Measurements from ENCODE around the gene ARHGEF4.

ARHGEF4 gene, protein sequence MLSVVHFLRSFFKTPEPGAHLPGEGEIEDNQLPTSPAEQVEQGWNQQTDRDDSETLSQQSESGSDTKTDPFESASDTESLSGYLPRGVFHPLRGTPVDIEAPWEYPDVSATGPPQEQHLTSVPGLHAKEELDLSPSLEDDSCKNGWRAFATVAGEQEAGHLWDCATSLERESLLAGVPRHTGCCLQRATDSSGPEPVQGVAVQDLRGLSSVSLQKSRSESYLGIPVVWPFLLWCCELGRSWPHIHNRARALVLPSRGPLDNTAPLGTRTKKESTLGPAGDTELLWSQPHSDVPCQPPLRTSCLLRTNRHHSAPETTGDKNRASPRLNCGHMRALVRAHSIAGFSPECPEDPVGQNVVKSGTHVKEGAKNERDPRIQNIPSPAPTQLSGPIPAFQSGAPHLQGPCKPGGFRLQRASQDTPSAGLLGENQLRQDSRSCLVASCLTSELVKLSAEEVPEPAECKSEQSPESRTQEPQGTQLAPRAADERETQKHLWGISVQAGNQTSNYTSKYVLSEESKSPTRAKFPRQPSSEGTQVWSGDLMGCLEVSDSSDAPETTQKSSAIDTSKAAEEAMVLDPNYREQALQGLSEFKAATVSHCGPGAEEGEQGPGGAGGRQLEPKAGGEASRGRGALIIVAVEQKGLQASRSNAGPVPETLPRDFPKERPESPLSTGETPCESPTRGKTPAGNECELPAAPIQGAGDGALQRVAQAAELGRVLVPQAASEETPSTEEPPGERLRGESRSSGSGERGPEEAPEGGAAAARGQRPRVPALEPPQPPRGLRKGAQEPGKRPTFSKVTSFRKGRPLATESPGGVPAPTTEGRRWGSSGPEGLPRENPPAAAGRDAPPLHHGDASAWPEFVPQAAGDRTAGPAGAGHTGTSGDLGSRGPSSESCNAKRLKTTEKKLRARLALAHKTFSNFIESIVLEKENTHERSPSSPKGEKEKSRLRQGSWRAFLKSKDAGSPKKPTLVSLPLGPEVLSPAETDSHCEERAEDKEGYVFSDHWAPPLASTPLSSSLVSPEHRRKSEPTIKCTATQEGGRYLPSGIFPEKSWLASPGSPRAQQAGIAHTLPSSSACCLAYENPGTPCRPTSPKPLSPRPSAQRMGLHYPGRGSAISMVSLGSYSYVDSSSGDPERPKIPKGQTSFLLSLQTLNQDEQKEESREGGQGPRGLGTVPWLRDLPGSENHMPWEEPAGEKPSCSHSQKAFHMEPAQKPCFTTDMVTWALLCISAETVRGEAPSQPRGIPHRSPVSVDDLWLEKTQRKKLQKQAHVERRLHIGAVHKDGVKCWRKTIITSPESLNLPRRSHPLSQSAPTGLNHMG (N-terminal part only)

DNA sequence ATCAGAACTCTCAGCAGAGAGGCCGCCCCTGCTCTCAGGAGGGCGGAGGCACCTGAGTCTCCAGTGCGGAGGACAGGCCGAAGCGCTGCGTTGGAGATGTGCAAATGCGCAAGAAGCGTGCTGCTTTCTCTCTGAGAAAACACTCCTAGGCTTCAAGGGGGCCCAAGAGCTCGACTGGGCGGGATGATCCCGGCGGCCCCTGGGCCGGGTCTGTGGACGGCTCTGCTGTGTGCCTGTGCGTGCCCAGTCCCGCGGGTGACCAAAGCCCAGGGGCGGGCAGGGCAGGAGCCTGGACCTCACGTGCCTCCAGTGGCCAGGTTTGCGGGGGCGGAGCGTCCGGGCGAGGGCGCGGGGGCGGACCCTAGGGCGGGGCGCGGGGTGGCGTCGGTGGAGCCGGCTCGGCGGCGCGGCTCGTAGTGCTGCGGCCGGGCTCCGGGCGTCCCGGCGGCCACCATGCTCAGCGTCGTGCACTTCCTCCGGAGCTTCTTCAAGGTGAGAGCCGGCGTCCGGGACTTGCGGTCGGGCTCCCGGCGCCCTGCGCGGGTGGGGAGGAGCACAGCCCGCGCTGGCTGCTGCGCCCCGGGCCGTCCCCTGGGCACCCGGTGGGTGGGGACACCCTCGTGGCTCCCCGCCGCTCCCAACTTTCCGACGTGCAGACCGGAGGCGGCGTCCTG, at the start of gene ARHGEF4:
ARHGEF4 (plus strand) TSS at position 414 of the 674 bp plus-strand sequence; CDS start at position 454, 40 bp downstream.
- no peak for DNase-seq

- DNase-seq, result no peak
Observed at GRCh38 chr2:130787841-130788240, 48.9 kb upstream of the ARHGEF4 start.

DNA sequence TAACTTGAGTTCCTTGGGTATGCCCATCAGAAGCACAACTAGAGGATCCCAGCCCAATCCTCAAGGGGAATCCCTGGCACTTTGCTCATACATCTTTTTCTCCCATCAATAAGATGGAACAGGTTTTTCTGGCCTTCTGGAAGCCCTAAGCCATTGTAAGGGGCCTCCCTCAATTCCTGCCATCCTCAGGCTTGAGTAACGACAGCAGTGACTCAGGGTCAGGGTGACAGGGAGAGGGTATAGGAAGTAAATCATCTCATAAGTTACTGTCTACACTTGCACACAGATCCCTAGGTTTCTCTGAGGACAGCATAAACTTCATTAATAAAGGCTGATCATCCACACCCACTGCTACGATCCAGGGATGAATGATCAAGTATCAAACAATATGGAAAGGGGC, 46.4 kb upstream of the ARHGEF4 start:
- no peak for DNase-seq

DNA sequence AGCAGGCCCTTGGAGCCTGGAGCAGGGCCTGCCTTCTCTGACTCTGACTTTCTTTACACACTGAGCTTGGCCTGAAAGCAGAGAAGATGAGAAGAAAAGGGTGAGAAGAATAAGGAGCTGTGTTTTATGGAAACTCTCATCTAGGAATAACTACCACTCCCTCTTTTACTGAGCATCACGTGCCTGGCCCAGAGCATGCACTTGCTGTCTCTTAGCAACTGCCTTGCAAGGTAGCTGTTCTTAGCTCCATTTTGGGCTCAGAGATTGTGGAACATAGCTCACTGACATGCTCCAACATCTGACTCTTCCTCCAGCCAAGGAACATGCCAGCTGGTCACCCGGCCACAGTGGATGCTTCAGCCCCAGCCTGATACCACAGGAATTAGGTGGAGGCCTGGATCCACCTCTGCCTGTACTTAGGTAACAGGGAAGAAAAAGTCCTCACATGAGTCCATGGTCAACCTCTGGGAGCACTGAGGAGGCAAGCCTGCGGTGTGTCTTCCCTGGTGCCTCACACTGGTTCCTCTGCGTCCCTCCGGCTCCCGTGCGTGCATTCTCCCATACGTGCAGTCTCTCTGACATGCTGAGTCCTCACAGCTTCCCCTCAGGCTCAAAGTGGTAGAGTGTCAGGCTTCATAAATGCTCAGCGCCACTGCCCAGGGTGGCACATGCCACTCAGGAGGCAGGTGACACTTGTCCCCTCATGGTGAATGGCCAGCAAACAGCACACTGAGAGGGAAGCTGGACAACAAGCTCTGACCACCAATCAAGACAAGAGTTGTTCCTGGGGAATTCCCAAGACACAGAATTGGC, 45.7 kb upstream of the ARHGEF4 start:
- no peak for DNase-seq

DNA sequence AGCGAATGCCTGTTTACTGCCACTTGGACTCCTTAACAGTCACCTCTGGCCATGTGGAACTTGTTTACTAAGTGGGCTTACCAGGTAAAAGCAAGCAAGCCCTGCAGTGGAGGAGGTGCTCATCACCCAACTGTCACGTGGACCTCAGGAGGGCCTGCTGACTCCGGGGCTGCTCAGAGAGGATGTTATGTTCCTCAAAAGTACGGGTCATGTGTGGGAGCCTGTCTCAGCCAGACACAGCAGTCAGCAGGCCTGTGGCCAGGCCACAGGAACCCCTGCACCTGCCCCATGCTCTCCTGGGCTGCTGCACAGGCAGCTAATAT, 45.1 kb upstream of the ARHGEF4 start:
- no peak for DNase-seq

GRCh38 chr2:130795431-130795830, 41.3 kb upstream of the ARHGEF4 start:
- no peak for DNase-seq

GRCh38 chr2:130796290-130796689, 40.4 kb upstream of the ARHGEF4 start:
- no peak for DNase-seq

DNA sequence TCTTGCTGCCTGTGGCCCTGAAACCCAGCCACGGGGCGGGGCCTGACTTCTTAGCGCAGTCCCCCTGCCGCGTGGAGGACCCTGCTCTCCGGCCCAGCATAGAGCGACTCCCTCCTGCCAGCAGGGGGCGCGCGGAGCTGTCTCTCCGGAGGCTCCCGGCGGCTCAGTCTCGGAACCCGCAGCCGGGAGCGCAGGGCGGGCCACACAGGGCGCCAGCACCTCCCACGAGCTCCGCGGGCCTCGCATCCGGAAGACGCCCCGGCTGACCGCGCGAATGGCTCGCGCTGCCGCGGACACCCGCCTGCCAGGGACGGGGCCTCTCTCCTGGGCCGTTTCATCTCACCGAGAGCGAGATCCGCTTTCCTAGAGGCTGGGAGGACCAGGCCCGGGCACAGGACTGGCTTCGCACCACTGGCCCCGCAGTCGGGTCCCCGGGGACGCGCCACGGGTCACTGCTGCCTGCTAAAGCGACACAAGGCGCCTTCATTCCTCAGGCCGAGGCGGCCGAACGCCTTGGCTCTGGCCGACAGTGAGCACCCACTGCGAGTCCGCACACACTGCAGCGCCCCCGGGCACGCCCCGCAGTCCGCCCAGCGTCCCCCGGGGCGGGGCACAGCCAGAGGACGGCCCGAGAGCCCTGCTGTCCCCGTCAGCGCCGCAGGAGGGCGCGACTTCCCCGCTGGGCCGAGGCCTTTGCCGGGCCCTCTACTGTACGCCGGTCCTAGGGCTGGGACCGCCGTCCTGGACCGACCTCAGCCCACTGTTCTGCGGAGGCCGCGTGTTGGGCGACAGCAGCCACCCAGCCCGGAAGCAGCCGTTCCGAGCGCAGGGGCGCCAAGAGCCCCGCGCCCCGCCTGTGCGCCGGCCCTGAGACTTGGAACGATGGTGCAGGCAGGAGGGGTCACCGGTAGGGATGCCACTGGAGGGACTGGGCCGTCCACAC, 39.0 kb upstream of the ARHGEF4 start:
- DNase-seq, result peak; percentile 85

- peak; percentile 29 for DNase-seq
Observed at GRCh38 chr2:130798472-130799218, 38.1 kb upstream of the ARHGEF4 start.

DNA sequence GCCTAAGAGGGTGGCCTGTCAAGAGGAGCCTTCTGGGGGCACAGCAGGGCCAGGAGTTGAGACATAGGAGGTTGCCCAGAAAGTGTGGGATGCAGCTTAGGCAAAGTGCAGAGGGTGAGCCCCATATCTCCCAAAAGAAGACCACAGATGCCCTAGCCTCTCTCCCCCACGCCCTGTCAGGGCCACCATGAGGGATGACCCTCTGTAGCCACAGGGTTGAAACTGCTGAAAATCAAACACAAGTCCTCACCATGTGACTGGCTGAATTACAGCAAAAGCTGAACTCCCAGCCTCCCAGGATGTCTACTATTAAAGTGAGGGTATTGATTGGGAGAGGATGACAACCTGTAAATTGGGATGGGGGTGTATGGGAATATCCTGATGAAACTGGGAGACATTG, 37.4 kb upstream of the ARHGEF4 start:
- DNase-seq, result no peak

- DNase-seq, result no peak
Observed at GRCh38 chr2:130805613-130806012, 31.1 kb upstream of the ARHGEF4 start.

GRCh38 chr2:130806370-130806769, 30.3 kb upstream of the ARHGEF4 start:
- no peak for DNase-seq

DNA sequence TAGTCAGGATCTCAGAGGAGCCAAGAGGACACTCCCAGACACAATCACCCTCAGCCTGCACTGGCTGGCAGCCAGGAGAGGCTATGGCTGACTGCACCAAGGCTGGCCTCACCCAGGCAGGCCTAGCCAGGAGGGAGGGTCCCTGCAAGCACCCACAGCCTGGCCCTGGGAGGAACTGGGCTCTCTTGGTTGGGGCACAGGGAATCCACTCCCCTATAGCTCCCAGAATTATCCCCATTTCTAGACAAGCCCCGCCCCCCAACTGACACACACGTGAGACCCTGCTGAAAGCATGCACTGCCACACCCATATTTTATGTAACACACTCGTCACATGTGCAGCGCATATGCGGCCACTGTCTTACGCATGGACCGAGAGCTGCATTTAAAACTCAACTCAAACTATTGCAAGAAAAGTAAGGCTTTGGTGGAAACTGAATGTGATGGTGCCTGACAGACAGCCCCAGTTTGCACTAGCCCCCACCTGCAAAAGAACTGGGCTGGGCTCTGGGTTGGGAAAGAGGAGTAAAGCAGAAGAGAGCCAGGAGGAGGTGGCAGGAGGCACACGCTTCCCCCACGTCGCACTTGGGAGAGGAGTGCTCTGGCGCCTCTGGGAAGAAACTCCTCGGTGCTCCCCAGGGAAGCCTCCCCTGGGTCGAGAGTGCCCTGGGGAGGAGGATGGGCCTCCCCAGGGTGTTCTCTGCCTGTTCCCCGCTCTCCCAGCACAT, 28.9 kb upstream of the ARHGEF4 start:
- no peak for DNase-seq

GRCh38 chr2:130808482-130809268, 28.0 kb upstream of the ARHGEF4 start:
- no peak for DNase-seq

DNA sequence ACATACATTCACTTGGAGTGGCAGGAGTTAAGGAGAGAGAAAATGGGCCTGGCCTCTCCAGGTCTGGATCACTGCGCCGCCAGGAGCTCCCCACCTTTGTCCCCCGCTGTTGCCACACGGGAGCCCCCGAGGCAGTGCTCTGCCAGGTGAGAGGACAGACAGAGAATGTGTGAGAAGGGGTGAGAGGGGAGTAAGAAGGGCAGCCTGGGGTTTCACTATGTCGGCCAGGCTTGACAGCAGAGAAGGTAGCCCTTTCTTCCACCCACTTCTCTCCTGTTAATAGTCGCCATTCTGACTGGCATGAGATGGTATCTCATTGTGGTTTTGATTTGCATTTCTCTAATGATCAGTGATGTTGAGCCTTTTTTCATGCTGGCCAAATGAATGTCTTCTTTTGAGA, 26.2 kb upstream of the ARHGEF4 start:
- no peak for DNase-seq

- DNase-seq, result no peak
Observed at GRCh38 chr2:130813722-130814121, 23.0 kb upstream of the ARHGEF4 start.

DNA sequence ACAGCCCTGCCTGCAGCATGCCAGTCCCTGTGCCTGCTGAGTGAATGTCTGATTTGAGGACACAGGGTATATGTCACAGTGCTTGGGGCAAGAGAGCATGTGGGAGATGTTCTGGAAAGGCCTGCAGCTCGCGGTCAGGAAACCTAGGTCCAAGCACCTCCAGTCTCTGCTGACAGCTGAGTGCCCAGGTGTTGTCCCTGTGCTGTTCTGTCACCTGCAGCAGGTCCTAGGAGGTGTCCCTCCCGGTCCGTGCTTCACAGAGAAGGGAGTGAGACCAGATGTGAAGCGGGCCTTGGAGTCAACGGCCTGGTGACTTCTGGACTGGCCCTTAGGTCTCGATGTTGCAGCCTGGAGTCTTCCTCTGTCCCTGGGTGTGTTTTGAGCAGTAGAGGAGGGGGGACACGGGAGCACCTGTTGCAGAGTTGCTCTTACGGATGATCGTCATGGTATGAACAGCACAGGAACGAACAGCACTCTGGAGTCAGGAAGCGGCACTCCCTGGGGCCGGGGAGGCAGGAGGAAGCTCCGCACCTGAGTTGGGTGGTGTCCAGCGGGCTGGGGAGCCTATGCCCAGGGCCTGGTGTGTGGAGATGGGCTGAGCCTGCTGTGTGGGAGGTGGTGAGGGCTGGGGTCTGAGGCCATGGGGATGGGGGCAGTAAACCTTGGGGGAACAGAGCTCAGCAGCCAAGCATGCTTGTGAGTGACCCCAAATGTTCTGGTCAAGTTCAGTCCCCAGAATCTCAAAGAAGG, 21.6 kb upstream of the ARHGEF4 start:
- DNase-seq, result no peak
